Astrocyte of the spinal cord (primary cell): ENCODE measurements around the gene ADH1B.

Experiments
- DNase-seq: peaks from one replicate; pipeline ENCODE4 v3.0.0; 2011; ENCODE audit warnings: low read depth, low spot score
- H3K4me3 ChIP-seq: 2 replicates; pipeline ENCODE4 v1.5.1; 2011; ENCODE audit warnings: low read depth, mild to moderate bottlenecking, low read length, moderate library complexity
- CTCF ChIP-seq: IDR thresholded peaks from 2 replicates; pipeline ENCODE4 v1.5.1; 2012; ENCODE audit warnings: low read depth, mild to moderate bottlenecking, low read length, inconsistent platforms
- in situ Hi-C: cut with HindIII; loops from 2 replicates; pipeline ENCODE4 v1.10.0; 2017; ENCODE audit warnings: low sequenced_read_pairs

ADH1B gene

GRCh38 chr4:99314211-99314610 lies 7.0 kb downstream of the ADH1B start:
- in situ Hi-C loops: no loop called here
- no peak for DNase-seq
- H3K4me3 ChIP-seq: no peak overlapping the region
- TF ChIP-seq CTCF: no peak

GRCh38 chr4:99310389-99310788 lies 10.8 kb downstream of the ADH1B start:
- no peak for TF ChIP-seq CTCF
- DNase-seq: no peak
- in situ Hi-C loops: no loop called here
- H3K4me3 ChIP-seq: no peak overlapping the region

GRCh38 chr4:99305638-99306400 lies 15.4 kb downstream of the ADH1B start:
- DNase-seq: no peak
- TF ChIP-seq CTCF: no peak
- H3K4me3 ChIP-seq: no peak overlapping the region
- in situ Hi-C loops: no loop called here

- no peak overlapping the region for H3K4me3 ChIP-seq
- in situ Hi-C loops: no loop called here
- no peak for TF ChIP-seq CTCF
- peak; percentile 25 for DNase-seq
Measured at GRCh38 chr4:99301376-99302164, 19.6 kb downstream of the ADH1B start.

GRCh38 chr4:99300934-99301333 lies 20.3 kb downstream of the ADH1B start:
- no peak for TF ChIP-seq CTCF
- in situ Hi-C loops: no loop called here
- H3K4me3 ChIP-seq: no peak overlapping the region
- DNase-seq: peak; percentile 89

- DNase-seq: no peak
- in situ Hi-C loops: no loop called here
- H3K4me3 ChIP-seq: no peak overlapping the region
- TF ChIP-seq CTCF: no peak
Measured at GRCh38 chr4:99293357-99293756, 27.8 kb downstream of the ADH1B start.
